HG03521 (cell line): ENCODE measurements around the gene SLC6A8.

Experiments used
- ATAC-seq: cut with Tn5 transposase; IDR thresholded peaks from one replicate; pipeline ENCODE4 v1.9.1; 2021; ENCODE audit warnings: mild to moderate bottlenecking, moderate library complexity; ENCODE audit not compliant: unreplicated experiment

Gene SLC6A8

DNA sequence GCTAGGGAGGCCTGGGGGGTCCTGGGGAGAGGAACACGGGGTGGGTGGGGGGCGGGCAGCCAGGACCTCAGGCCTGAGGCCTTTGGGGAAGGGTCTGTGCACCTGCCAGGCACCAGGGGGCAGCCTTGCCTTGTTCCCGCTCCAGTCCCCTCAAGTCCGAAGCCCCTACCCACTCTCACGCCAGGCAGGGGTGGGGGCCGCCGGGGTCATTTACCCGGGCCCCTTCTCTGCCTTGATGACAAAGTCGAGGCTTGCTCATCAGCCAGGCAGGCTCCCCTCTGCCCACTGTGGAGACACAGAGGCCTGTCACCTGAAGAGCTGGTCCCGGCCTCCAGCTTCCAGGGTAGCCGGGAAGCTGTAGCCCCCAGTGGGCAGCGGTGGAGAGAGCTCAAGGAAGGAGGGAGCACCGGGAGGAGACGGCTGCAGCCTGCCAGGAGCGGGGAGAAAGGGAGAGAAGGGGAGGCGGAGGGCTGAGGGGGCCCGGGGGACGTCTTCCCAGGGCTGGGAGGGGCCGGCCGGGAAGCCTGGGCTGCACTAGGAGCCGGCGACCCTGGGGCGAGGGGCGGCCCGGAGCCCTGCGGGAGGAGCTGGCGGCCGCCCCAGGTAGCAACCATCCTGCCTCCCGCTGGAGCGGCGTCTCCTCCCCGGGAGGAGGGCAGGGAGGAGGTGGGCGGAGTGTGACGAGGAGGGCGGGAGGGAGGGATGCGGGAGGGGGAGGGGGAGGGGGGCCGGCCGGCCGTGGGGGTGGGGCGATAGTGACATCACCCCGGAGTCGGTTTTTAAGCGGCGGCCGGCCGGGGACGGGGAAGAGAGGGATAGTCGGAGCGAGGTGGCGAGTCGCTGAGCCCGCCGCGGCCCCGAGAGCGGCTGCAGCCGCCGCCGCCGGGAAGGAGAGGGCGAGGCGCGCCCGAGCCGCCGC lies at the start of gene SLC6A8:
Gene SLC6A8 (plus strand): TSS at position 806 of the 919 bp plus-strand sequence. CDS start 649 bp downstream, outside the sequence.
- ATAC-seq = no peak

DNA sequence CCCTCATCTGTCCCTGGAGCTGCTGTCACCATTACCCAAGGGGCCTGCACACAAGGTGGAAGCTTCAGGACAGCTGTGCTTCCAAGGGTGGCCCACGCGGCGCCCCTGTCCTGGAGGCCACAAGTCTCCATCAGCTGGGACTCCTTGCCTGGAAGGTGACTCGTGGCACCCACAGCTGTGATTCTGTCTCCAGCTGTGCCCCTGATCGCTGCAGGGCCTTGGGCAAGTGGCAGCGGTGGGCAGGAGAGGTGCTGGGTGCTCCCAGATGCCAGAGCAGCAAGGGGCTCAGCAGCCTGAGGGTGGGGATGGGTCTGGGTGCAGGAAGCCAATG lies 49.7 kb upstream of the SLC6A8 start:
- ATAC-seq = no peak

DNA sequence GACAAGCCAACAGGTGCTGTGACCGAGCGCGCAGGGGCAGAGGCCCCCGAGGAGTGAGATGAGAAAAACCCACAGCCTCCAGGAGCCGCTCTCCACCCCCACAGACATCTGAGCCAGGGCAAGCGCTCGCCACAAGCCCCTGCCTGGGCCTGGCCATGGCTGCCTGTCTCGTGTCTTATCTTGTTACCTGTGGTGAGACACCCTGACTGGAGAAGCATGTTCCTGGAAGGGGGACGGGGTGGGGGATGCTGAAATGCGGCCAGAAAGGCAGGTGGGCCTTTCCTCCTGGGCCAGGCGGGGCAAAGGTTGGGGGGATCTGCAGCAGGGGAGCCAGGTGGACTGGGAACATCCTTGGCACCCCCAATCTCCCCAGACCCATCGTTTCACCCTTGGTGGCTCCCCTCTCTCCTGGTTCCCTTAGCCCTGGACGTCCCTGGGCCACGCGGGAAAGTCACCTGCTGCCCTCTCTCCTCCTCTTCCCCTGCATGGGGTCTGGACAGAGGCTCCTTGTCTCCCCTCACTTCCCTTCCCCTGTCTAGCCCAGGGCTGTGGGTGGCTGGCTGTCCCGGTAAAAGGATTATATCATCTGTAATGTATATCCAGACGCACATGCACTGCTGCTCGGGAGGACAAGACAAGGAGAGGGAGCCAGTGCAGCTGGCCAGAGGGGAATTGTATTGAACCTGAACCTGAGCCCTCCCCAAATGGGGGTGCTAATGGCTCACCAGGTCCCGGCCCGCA lies 49.1 kb upstream of the SLC6A8 start:
- ATAC-seq = no peak

DNA sequence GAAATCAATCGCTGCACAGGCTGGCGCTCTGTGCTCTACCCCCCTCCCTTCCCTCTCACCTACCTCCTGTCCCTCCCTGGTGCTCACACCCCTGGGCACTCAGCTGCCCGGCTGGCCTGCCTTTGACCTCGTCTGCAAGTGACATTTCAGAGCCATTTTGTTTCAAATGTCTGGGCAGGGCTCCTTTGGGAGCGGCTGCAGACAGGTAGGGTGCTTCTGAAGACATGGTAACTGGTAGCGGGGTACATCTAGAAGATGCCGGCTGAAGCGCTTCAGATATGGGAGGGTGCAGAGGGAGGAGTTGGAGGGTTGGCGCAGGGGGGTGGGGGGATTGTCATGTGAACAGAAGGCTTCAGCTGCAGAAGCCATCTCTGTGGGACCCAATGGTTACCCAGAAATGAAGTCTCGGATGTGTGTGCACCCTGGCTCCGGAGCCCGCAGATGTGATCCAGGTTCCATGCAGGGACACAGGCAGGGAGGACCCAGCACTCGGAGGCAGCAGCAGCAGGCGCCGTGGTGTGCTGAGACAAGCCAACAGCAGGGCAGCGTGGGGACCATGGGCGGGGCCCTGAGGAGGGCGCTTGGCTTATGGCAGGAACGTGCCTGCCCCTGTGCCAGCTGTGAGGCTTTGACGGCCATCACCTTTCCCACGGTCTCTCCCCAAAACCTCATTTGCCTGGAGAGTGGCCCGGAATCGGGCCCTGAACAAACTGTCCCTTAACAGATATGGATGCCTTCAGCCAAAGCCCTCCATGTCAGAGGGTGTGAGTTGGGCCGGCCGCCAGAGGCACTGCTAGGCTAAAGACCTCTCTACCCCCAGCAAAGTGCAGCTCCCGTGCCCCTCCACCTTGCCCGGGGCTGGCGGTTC lies 48.3 kb upstream of the SLC6A8 start:
- no peak for ATAC-seq

DNA sequence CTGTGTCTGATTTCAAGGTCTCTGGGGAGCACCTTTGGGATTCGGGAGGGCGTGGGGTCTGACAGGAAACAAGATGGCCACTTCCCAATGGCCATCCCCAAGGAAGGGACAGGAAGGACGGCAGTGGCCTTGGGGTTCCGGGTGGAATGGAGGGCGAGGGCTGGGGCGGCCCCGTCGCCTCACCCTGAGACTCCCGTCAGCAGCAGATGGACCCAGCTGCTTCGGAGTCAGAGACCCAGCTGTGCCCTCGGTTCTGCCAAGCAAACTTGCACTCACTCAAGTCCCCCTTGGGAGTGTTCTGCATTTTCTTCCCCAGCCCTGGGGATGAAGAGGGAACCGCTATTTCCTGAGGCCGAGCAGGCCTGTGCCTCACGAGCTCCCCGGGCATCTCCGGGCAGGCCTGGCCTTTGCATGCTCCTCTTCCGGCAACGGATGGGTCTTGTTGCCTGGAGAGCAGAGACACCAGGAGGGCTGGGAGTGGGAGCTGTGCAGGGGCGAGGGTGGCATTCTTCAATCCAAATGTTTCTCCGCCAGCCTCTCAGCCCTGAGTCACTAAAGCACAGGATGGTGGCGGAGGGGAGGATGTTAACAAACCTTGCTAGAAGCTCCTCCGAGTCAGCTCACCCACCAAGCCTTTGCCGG lies 47.6 kb upstream of the SLC6A8 start:
- ATAC-seq = no peak

DNA sequence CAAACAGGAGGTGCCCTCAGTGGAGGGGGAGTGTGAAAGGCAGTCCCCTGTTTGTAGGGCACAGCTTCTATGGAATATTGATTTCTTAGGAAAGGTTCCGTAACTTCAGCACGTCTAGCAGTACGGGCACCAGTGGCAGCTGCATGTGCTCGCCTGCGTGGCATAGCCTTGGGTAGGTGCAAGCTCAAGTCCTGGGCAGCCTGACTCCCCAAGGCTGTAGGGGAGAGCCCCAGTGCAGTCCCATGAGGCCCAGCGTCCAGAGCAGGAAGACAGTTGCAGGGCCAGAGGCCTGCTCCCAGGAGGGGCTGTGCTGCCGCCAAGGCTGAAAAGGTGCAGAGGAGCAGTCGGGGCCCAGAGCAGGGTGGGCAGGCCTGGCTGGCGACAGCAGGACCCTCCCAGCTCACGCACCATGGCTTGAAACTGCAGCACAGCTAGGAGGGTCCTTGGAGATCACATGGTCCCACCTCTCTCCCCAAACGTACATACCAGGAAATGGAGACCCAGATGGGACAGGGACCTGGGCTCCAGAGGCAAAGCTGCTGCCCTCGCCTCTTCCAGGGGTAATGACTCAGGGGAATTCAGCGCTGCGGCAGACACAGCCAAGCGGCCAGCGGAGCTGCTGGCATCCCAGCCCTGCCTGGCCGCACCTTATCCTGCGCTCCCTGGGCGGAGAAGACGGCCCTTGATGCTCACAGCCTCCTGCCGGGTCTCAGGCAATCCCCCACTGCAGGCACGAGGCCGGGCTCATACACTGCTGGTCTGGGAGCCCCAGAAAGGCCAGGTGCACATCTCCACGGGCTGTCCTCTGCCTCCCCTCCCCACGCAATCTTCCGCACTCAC lies 46.8 kb upstream of the SLC6A8 start:
- no peak for ATAC-seq

DNA sequence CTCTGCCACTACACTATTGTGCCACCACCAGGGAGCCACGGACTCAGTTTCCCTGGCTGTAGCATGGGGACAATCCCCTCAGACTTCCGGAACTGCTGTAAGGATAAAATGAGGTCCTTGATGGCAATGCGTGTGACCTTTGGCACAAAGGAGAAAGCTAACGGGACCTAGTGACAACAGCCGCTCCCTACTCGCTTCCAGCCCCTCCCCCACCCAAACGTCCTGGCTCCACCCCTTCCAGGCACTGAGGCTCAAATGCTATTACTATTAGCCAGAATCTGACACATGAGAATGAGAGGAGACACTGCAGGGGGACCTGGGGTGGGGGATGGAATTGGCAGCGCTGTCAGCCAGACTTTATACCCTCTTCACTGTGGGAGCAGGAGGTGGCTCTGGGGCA lies 46.1 kb upstream of the SLC6A8 start:
- no peak for ATAC-seq

DNA sequence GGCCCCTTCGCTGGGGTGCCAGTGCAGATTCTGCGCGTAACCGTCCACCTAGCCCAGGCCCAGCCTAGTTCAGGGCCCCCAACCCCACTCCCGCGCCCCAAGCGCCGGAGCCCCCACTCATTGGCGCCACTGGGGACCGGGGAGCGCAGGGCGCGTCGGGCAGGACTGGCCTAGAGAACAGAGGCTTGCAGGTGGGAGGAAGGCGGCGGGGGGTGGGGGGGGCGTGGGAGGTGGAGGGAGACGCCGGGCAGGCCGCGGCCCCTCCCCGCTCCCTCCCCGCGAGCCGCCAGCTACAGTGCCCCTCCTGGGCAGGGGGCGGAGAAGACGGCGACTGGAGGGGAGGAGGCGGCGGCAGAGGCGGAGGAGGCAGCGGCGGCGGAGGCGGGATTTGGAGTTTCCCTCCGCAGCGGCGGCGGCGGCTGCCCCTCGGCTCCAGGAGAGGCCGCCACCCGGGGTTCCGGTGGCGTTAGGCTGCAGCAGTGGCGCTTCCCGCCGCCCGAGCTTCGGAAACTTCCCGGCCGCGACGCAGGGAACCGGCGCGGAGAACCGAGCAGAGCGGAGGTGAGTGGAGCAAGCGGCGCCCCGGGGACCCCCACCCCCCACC lies 45.6 kb upstream of the SLC6A8 start:
- ATAC-seq = no peak

DNA sequence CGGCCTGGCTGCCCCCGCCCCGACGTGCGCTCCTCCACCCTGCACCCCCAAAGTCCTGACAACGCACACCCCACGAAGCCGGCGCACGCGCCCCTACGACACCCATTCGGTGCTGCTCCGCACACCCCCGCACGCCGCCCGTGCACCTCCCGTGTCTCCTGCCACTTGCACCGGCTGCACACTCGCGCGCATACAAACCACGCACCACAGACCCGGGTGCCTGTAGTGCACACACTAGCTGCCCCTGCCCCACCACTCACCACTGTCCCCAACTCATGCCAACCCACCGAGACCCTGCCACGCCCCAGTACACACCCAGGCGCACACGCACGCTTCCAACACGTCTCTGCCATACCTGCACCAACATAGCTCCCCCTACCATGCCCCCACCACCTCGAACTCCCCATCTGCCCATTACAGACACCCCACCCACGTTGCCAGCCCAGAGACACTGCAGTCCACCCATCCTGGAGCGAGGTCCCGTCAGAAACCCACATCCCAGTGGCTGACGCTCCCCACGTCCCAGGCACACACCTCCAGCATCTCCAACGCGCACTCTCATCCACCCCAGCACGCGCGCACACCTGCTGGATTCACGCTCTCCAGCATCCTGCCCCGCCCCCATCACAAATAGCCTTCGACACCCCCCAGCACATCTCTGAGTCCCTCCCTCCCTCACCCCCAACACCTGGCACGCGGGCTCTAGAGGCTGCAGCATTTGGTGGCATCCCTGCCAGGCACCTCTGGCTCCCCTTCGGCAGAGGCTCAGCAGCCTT lies 44.9 kb upstream of the SLC6A8 start:
- ATAC-seq = no peak

DNA sequence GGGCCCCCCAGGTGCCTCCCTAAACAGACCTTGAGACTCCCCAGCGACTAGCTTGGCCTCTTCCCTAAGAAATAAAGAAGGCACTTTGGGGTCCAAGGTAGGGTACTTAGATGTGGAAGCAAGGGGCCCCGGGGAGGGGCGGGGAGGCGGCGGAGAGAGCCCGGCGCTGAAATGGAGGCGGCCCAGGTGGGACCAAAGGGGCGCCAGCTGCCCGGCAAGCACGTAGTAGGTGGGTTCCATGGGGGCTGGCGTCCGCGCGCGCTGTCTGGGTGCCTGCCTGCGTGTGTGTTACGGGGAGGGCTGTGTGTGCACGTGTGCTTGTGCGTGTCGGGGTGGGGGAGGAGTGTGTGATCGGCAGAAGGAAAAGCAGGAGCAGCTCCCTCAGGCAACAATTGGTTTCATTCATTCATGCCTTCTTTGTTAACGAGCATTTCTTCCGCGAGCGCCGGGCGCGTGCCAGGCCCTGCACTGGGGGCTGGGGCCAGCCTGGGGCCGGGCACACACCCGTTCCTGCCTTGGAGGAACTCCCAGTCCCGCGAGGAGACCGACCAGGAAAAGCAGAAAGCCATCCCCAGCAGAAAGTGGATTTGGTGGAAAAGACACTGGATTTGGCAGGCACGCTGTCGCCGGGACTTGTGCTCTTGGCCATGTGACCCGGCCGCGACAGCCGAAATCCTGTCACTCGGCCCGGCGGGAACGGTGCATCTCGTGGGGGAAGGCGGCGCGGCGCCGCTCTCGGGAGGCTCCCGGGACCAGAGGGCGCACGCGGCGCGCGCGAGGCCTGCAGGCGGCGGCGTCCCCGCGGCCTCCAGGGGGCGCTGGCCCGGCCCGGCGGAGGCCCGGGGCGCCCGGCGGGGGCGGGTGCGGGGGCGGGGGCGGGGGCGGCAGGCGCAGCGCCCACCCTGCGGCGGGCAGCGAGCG lies 44.0 kb upstream of the SLC6A8 start:
- ATAC-seq = no peak

DNA sequence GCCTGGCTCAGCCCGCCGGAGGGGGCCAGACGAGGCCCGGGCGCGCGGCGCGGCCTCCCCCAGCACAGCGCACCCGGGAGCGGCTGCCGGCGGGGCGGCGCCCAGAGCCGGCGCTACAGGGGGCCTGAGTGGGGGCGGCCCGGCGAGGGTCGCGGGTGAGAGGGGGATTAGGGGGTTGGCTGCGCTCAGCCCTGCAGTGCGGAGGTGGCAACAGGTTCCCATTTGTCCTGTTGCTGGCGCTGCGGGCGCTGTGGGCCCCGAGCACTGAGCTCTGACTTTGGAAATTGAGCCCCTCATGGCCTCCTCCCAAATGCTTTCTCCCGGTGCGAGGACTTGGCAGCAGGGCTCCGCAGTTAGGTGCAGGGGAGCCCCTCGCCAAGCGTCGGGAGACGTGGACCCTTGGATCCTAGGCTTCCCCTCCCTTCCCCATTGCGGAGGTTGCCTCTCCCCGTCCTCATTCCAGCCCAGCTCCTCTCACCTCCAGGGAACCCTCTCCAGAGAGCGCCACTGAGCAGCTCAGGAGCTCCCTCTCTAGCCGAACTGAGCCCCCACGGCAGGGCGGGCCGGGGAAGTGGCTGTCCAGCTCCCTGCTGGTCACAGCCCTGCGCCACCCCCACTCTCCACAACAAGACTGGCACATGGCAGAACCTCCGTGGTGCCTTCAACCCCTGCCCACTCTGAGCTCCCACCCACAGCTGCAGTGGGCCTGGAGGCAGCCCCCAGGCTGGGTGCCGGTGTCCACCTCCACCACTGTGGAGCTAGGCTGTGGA lies 43.2 kb upstream of the SLC6A8 start:
- ATAC-seq = no peak

DNA sequence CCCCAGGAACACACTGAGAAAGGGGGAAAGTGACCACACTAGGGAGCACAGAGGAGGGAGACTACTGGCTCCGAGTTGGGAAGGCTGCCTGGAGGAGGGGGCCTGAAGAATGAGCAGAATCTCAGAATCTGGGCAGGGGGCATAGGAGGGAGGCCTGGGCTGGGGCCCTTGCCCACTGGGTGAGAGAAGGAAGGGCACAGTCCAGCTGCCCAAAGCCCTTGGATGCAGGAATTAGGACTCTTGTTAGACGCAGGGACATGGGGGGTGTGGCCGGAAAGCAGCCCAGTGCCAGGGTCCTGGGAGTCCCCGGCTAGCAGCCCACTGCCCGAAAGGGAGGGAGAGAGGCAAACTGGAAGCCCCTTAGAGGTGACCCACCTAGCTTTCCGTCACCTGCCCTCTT lies 42.6 kb upstream of the SLC6A8 start:
- no peak for ATAC-seq

DNA sequence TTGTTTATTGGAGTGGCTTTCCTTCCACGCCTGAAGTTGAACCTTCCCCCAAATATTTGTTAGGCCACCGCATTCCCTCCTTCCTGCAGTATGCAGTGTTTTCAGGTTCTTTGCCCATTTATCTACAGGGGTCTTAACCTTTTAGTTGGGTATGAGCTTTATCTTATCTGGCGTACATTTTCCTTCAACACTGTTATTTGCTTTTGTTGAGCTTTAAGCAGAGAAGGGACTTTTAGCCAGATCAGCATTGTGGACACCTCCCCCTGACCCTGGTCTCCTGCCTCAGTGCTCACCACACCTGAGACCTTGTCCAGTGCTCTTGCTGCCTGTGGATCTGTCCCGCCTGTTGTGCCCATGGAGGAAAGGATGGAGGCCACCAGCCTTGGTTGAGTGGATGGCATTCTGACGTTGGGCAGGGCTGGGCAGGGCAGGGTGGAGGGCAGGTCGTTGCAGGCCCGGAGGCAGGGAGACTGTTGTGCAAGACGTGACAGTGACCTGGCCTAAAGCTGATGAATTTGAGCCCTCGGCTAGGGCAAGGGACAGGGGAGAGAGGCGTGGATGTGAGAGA lies 41.7 kb upstream of the SLC6A8 start:
- no peak for ATAC-seq

DNA sequence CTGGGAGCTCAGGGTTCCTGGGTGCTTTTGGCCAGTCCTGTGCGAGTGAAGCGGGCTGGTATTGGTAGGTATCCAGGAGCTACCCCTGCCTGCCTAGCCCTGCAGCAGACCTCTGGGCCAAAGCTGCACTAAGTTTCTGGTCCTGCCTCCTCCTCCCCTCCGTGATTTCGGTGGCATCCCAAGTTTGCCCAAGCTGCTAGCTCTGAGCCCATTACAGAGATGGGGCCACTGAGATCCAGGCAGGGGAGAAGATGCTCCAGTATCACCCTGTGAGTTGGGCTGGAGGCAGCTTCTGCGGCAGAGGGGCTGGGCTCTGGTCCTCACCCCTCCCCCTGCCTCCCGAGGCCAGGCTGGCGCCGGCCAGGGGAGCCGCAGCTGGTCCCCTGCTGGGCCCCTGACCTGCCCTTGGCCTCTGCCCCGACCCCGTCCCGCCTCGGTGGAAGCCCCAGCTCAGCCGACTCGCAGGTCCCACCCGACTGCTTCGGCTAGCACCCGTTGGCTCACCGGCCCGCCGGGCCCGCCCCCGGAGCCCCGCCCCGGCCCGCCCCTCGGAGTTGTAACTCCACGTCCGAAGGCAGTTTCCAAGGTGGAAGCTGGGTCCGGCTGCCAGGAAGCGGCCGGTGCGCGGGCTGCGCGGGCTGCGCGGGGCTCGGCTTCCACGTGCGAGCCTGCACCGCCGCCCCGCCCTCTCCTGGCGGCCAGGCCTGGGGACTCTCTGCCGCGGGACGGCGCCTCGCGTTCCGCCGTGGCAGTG lies 40.9 kb upstream of the SLC6A8 start, which contains the start of gene DUSP9:
Gene DUSP9 (plus strand): TSS at position 584 of the 754 bp plus-strand sequence. CDS start 751 bp downstream, outside the sequence.
- ATAC-seq = no peak

DNA sequence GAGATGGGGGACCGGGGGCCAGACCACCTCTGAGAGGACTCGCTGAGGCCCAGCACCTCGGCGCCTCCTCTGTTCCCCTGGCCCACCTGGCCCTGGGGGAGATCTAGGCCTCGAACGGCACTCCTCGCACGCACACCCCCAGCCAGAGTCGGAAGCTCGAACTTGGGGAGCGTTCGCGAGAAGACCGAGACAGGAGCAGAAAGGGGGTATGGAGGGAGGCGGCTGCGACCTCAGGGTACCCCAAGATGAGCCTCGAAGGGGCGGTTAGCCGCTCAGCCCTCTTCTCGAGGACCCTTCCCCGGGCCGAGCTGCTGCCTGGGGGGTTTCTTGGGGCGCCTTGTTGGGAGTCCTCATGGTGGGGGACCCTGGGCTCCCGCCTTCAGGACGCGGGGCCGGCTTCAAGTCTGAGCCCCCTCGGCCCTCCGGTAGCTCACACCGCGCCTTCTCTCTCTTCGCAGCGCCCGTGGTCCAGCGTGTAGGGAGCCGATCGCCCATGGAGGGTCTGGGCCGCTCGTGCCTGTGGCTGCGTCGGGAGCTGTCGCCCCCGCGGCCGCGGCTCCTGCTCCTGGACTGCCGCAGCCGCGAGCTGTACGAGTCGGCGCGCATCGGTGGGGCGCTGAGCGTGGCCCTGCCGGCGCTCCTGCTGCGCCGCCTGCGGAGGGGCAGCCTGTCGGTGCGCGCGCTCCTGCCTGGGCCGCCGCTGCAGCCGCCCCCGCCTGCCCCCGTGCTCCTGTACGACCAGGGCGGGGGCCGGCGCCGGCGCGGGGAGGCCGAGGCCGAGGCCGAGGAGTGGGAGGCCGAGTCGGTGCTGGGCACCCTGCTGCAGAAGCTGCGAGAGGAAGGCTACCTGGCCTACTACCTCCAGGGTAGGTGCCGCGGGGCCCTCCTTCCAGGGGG lies 40.0 kb upstream of the SLC6A8 start:
- ATAC-seq = no peak
